Pancreas (tissue), 10 donors: ENCODE results near the gene SPATA19. TPM values are rescaled to one million over a fixed set of nuclear protein-coding genes. Genes with fewer than 3 reads are reported as not detected.

Experiments used
- ATAC-seq, 4 donors: fragments of 200-7000 bp; cut with Tn5 transposase; one replicate each; pipeline versions ENCODE4 v1.8.0 to v1.9.1; 2020; ENCODE audit warnings: mild to moderate bottlenecking in 4 of 4, moderate library complexity in 4 of 4
- DNase-seq, 6 donors: peaks; one replicate each; pipeline ENCODE4 v3.0.0-alpha.2; 2020
- FAIRE-seq: peaks from 2 replicates; lab custom pipeline; 2012; peaks lifted over from hg19 to GRCh38; lab: Jason Lieb, UNC
- H3K27ac ChIP-seq, 4 donors: fragments of 200-600 bp; sonication (generic); 1 replicate in 3 of 4; 2 replicates in 1 of 4; pipeline versions ENCODE4 v1.5.0 to v1.8.0; 2020
- H3K27me3 ChIP-seq, 4 donors: fragments of 200-600 bp; one replicate each; pipeline ENCODE4 v1.8.0; 2021
- H3K36me3 ChIP-seq, 3 donors: fragments of 200-600 bp; sonication (generic) in 1 of 3; one replicate each; pipeline versions ENCODE4 v1.5.0 to v1.8.0; 2020 to 2021
- H3K4me1 ChIP-seq, 3 donors: fragments of 200-600 bp; one replicate each; pipeline ENCODE4 v1.8.0; 2021
- H3K4me3 ChIP-seq, 4 donors: fragments of 200-600 bp; sonication (generic) in 2 of 4; one replicate each; pipeline versions ENCODE4 v1.5.0 to v1.8.0; 2020 to 2021
- H3K9me3 ChIP-seq, 4 donors: fragments of 200-600 bp; one replicate each; pipeline ENCODE4 v1.8.0; 2021
- CTCF ChIP-seq, 4 donors: fragments of 200-600 bp; sonication (generic) in 3 of 4; IDR thresholded peaks; one replicate each; pipeline versions ENCODE4 v1.5.0 to v1.8.0; 2021; ENCODE audit warnings: antibody characterized with exemption in 4 of 4
- WGBS, 2 donors: extraction: QIAGEN DNeasy Blood & Tissue Kit; methylation state at CpG; one replicate each; pipeline ENCODE4 v1.1.7; 2013; 5-methylcytosine and 5-hydroxymethylcytosine counted together
- intact Hi-C, 3 donors: fragments of 100-400 bp; cut with DNase I; formaldehyde crosslinking; loops; one replicate each; pipeline versions ENCODE4 v1.11.1 to v1.14.2; 2022
- polyA plus RNA-seq, 2 donors: library from polyadenylated mRNA; stranded (reverse); fragments of 200-250 nt; gene quantifications; one replicate each; pipeline ENCODE4 v1.2.3, GENCODE V29; 2013
- total RNA-seq, 6 donors: library from RNA; stranded (reverse); fragmentation: NEBNext Ultra II Directional in 4 of 6; extraction: Animal tissue kit (Norgen Biotek cat#: 25700) in 4 of 6; gene quantifications; one replicate each; pipeline versions ENCODE4 v1.2.1 to v1.2.4, GENCODE V29; 2021 to 2023
- donor health status: healthy with polysubstance abuse.
- donor health status: DM: no; HTN: no; CAD: no; lungs with moderate emphysema.
- donor health status: DM: no; HTN: no; CAD: no.
- donor health status: control.
- donor health status: control.
- donor health status: Bipolar disorder and iron deficiency.
- donor health status: DM: yes; HTN: yes; CAD: no.
- donor health status: DM: no; HTN: no; CAD: no.
- donor health status: DM: no; HTN: no; CAD: no.
- donor health status: DM: yes; HTN: yes; CAD: no.

SPATA19 gene
- total and polyA plus RNA-seq, 8 donors = not detected

GRCh38 chr11:133844217-133844616 lies 1.1 kb downstream of the SPATA19 start:
- H3K4me1 ChIP-seq = no peaks in the 10 kb centered on the region
- TF ChIP-seq CTCF (IDR thresholded peaks at IDR 0.05) = no peak
- intact Hi-C loops = no loop called here
- 50 to 57% methylated on average over 6 of the region's 6 CpGs for WGBS, 2 donors
- H3K4me3 ChIP-seq = no peak overlapping the region
- no peak for ATAC-seq
- H3K27ac ChIP-seq = no peak overlapping the region
- DNase-seq = no peak
- FAIRE-seq = no peak
- no peaks in the 10 kb centered on the region for H3K36me3 ChIP-seq
- no peaks in the 10 kb centered on the region for H3K9me3 ChIP-seq
- no peaks in the 10 kb centered on the region for H3K27me3 ChIP-seq

DNA sequence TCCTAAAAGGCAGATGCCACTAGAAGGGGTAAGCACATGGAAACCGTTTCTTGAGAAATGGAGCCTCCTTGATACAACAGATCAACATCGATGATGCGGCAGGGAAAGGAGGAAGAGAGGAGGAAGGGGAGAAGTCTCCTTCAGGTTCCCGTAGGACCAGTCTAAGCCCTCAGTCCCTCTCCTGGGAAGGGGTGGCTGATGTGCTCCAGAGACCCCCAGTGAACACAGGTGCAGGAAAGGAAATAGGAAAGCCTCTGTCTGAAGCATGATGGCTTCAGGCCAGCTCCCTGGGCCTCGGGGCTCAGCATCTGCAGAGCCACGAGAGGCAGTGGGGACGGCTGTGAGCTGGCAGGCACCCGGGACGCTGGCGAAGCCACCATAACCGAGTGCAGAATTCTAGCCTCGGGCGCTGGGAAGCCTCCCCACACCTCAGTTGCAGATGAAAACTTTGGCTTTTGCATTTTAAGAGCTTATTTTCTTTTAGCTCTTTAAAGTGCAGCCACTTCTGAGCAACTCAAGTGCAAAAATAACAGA lies 1.8 kb downstream of the SPATA19 start:
- Histone ChIP-seq H3K4me1 (no peaks in the 10 kb centered on the region), H3K27me3 (no peaks in the 10 kb centered on the region), H3K9me3 (no peaks in the 10 kb centered on the region), H3K36me3 (no peaks in the 10 kb centered on the region), H3K4me3 (no peak overlapping the region), H3K27ac (no peak overlapping the region)
- ATAC-seq (no peak), DNase-seq (no peak), FAIRE-seq (no peak)
- 50 to 66% methylated on average over 13 of the region's 13 CpGs for WGBS, 2 donors
- TF ChIP-seq CTCF (IDR thresholded peaks at IDR 0.05) = no peak
- intact Hi-C loops = no loop called here

GRCh38 chr11:133842730-133843129 lies 2.6 kb downstream of the SPATA19 start:
- intact Hi-C loops = no loop called here
- no peaks in the 10 kb centered on the region for H3K4me1 ChIP-seq
- H3K27ac ChIP-seq = no peak overlapping the region
- no peak for FAIRE-seq
- H3K36me3 ChIP-seq = no peaks in the 10 kb centered on the region
- H3K4me3 ChIP-seq = no peak overlapping the region
- H3K9me3 ChIP-seq = no peaks in the 10 kb centered on the region
- TF ChIP-seq CTCF (IDR thresholded peaks at IDR 0.05) = no peak
- H3K27me3 ChIP-seq = peaks cover 0 to 6% (median 0%) of the 10 kb centered on the region in 4 donors
- DNase-seq = no peak
- no peak for ATAC-seq
- 39 to 40% methylated on average over 5 of the region's 5 CpGs for WGBS, 2 donors

DNA sequence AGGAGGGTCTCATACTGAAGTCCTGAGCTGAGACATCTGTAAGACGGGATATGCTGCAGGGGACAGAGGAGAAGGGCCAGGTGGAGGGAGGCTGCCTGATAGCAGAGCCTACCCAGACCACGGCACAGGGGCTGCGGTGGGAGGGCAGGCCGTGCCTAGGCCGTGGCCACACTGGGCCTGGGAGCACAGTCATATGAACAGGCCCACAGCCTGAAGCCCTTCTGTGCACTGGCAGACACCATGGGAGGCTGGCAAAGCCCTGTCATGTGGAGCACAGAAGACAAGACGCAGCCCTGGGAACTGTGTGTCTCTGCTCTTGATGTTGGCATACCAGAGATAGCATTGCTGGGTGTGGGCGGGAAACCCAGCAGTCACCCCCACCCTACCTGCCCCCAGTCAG lies 3.3 kb downstream of the SPATA19 start:
- DNase-seq (no peak), FAIRE-seq (no peak), ATAC-seq (no peak)
- WGBS, 2 donors = 42 to 52% methylated on average over 7 of the region's 7 CpGs
- Histone ChIP-seq H3K9me3 (no peaks in the 10 kb centered on the region), H3K27me3 (peaks cover 0 to 10% (median 0%) of the 10 kb centered on the region in 4 donors), H3K4me3 (no peak overlapping the region), H3K4me1 (no peaks in the 10 kb centered on the region), H3K27ac (no peak overlapping the region), H3K36me3 (no peaks in the 10 kb centered on the region)
- intact Hi-C loops = no loop called here
- TF ChIP-seq CTCF (IDR thresholded peaks at IDR 0.05) = no peak

- ATAC-seq = no peak
- TF ChIP-seq CTCF (IDR thresholded peaks at IDR 0.05) = no peak
- H3K27me3 ChIP-seq = peaks cover 0 to 15% (median 0%) of the 10 kb centered on the region in 4 donors
- WGBS, 2 donors = 56 to 63% methylated on average over 12 of the region's 12 CpGs
- DNase-seq = no peak
- H3K36me3 ChIP-seq = no peaks in the 10 kb centered on the region
- intact Hi-C loops = no loop called here
- no peak overlapping the region for H3K27ac ChIP-seq
- H3K9me3 ChIP-seq = no peaks in the 10 kb centered on the region
- no peaks in the 10 kb centered on the region for H3K4me1 ChIP-seq
- FAIRE-seq = no peak
- no peak overlapping the region for H3K4me3 ChIP-seq
Measured at GRCh38 chr11:133841279-133842043, 3.9 kb downstream of the SPATA19 start.
